HFF-Myc (cell line): Measurements from ENCODE around the gene SDR9C7.

Experiments
- DNase-seq: peaks from one replicate; pipeline ENCODE4 v3.0.0-alpha.2; 2011; ENCODE audit warnings: low read depth; ENCODE audit errors: extremely low read depth
- H3K4me3 ChIP-seq: replicated peaks from 2 replicates; pipeline ENCODE4 v1.5.1; 2011; ENCODE audit warnings: low read depth, mild to moderate bottlenecking, control low read depth, low read length
- CTCF ChIP-seq: IDR thresholded peaks from 2 replicates; pipeline ENCODE4 v1.5.1; 2012; ENCODE audit warnings: mild to moderate bottlenecking, low read depth, low read length, control low read depth; ENCODE audit errors: missing control alignments

Gene SDR9C7

GRCh38 chr12:56955631-56956256, 21.5 kb upstream of the SDR9C7 start:
- no peak for DNase-seq
- H3K4me3 ChIP-seq: no peak overlapping the region
- no peak for TF ChIP-seq CTCF

DNA sequence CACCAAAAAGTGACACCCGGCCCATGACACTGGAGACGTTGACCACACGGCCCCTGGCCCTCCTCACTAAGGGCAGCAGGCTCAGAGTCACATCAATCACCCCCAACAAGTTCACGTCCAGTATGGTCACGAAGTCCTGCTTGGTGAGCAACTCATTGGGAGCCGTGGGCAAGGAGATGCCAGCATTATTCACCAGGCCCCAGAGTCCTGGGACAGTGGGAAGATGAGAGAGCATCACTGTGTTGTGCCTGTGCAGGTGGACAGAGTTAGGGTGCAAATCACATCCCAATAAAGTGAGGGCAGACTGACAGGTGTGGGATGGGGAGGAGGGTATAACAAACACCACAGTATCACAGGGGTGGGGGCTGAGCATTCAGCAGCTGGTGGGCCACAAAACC, 20.7 kb upstream of the SDR9C7 start:
- DNase-seq: no peak
- TF ChIP-seq CTCF: no peak
- H3K4me3 ChIP-seq: no peak overlapping the region

- no peak overlapping the region for H3K4me3 ChIP-seq
- DNase-seq: no peak
- TF ChIP-seq CTCF: no peak
Observed at GRCh38 chr12:56954057-56954957, 20.1 kb upstream of the SDR9C7 start.

GRCh38 chr12:56953314-56953713, 19.1 kb upstream of the SDR9C7 start:
- H3K4me3 ChIP-seq: no peak overlapping the region
- no peak for TF ChIP-seq CTCF
- no peak for DNase-seq

- DNase-seq: no peak
- no peak for TF ChIP-seq CTCF
- H3K4me3 ChIP-seq: no peak overlapping the region
Observed at GRCh38 chr12:56951582-56952339, 17.6 kb upstream of the SDR9C7 start.

- H3K4me3 ChIP-seq: no peak overlapping the region
- DNase-seq: no peak
- no peak for TF ChIP-seq CTCF
Observed at GRCh38 chr12:56948881-56949280, 14.7 kb upstream of the SDR9C7 start.
